Measurements from ENCODE around the gene DGCR8.

DGCR8 gene

DNA sequence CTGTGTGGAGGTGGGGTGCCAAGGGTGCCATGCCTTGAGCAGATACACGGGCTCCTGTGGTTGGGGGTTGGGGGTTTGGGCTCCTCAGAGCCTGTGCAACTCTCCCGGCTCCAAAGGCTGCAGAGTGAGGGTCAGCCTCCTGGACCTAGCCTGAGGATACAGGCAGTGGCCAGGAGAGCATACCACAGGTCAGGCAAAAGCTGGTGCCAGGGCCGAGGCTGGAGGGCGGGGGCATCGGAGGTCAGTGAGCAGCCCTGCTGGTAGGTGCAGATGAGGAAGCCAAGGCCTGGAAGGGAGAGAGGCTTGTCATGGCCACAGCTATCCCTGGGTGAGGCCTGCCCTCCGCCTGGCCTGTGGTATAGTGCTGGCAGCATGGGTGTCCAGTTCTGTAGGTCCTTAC lies 25.6 kb upstream of the DGCR8 start:
- Histone ChIP-seq H3K36me3 (ENCODE audit: control insufficient read depth, low read depth, low read length) (no peaks in the 10 kb centered on the region), H3K4me3 (ENCODE audit: low read length) (no peak overlapping the region), H3K27ac (ENCODE audit: low read length) (no peak overlapping the region), H3K4me1 (ENCODE audit: control insufficient read depth, low read depth, low read length) (no peaks in the 10 kb centered on the region), H3K9me3 (ENCODE audit: control insufficient read depth, low read depth, low read length) (no peaks in the 10 kb centered on the region), H3K9ac (ENCODE audit: low read length) (no peak overlapping the region), H3K27me3 (ENCODE audit: control insufficient read depth, insufficient read depth, low read length) (no peaks in the 10 kb centered on the region)

DNA sequence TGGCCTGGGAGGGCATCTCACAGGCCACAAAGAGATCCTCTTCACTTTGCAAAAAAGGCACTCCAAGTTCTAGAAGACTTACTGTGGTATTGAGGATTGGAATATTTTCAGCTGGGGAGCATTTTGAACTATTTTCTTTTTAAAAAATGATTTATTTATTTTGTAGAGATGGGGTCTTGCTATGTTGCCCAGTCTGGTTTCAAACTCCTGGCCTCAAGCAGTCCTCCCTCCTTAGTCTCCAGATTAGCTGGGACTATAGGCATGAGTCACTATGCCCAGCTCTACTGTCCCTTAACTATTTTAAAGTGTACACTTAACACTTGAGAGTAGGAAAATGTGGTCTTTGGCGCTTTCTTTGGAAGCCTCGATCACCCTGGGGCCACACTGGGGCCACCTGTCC lies 24.9 kb upstream of the DGCR8 start:
- H3K27me3 ChIP-seq (ENCODE audit: control insufficient read depth, insufficient read depth, low read length): no peaks in the 10 kb centered on the region
- H3K9me3 ChIP-seq (ENCODE audit: control insufficient read depth, low read depth, low read length): no peaks in the 10 kb centered on the region
- H3K4me3 ChIP-seq (ENCODE audit: low read length): no peak overlapping the region
- no peak overlapping the region for H3K27ac ChIP-seq (ENCODE audit: low read length)
- no peak overlapping the region for H3K9ac ChIP-seq (ENCODE audit: low read length)
- no peaks in the 10 kb centered on the region for H3K36me3 ChIP-seq (ENCODE audit: control insufficient read depth, low read depth, low read length)
- no peaks in the 10 kb centered on the region for H3K4me1 ChIP-seq (ENCODE audit: control insufficient read depth, low read depth, low read length)

DNA sequence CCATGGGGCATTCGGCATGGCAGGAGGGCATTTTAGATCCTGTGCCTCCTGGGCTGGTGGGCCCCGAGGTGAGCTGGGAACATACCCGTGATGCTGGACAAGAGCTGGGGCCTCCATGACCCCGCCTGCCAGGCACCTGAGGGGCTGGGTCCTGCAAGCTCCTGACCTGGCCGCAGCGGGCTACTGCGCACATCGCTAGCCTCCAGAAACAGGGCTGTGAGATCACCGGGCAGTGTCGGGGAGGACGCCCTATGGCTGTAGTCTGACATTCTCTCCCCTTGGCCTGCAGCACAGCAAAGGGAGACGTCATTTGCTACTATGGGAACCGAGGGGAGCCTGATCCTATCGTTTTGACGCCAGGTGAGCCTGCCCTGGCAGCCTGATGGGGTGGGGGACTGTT lies 24.4 kb upstream of the DGCR8 start:
- Histone ChIP-seq H3K27me3 (ENCODE audit: control insufficient read depth, insufficient read depth, low read length) (no peaks in the 10 kb centered on the region), H3K9ac (ENCODE audit: low read length) (no peak overlapping the region), H3K4me1 (ENCODE audit: control insufficient read depth, low read depth, low read length) (no peaks in the 10 kb centered on the region), H3K4me3 (ENCODE audit: low read length) (no peak overlapping the region), H3K36me3 (ENCODE audit: control insufficient read depth, low read depth, low read length) (no peaks in the 10 kb centered on the region), H3K27ac (ENCODE audit: low read length) (no peak overlapping the region), H3K9me3 (ENCODE audit: control insufficient read depth, low read depth, low read length) (no peaks in the 10 kb centered on the region)

DNA sequence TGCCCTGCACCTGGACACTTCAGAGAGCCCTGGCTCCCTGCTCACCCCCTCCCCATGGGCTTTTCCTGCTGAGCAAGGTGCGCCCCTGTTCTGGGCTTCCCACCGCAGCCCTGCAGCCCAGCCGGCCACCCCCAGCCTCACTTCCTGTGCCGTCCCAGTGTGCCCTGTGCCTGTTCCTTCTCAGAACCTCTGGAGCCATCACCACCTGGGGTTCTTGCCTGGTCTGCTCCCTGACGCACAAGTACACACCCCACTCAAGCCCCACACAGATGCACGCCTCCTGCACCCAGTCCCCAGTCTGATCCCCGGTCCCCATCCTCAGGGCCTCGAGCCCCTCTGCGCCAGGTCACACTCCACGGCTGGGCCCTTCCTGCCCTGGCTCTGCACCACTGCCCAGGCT lies 23.9 kb upstream of the DGCR8 start:
- H3K9me3 ChIP-seq (ENCODE audit: control insufficient read depth, low read depth, low read length): no peaks in the 10 kb centered on the region
- no peaks in the 10 kb centered on the region for H3K27me3 ChIP-seq (ENCODE audit: control insufficient read depth, insufficient read depth, low read length)
- H3K9ac ChIP-seq (ENCODE audit: low read length): no peak overlapping the region
- no peak overlapping the region for H3K27ac ChIP-seq (ENCODE audit: low read length)
- no peaks in the 10 kb centered on the region for H3K4me1 ChIP-seq (ENCODE audit: control insufficient read depth, low read depth, low read length)
- no peak overlapping the region for H3K4me3 ChIP-seq (ENCODE audit: low read length)
- no peaks in the 10 kb centered on the region for H3K36me3 ChIP-seq (ENCODE audit: control insufficient read depth, low read depth, low read length)

DNA sequence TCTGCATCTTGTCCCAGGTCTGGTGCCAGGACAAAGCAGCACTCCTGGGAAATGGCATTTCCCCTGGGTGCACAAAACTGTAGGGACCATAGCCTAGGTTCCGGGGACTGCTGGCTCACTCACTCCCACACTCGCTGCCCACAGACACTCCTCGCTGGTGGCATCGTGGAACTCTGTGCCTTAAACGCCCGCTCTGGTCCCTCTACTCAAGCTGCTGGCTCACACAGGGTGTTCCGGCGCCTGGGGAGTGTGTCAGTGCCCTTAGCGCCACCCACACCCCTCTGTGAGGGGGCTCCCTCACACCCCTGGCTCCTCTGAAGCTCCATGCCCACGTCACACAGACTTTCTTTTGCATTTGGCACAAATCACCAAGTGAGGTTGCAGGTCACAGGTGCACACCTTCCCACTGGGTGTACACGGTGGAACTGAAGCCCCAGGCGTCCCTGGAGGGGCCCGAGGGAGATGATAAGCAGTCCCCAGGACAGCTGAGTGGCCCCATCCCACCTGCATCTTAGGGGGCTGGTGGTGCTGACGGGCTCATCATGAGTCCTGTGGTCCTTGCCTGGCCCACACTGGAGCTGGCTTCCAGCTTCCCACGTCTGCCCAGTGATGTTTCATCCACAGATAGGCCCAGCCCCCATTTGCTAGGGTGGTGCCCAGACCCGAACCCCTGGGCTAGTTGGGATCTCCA lies 23.2 kb upstream of the DGCR8 start:
- H3K9me3 ChIP-seq (ENCODE audit: control insufficient read depth, low read depth, low read length): no peaks in the 10 kb centered on the region
- no peaks in the 10 kb centered on the region for H3K27me3 ChIP-seq (ENCODE audit: control insufficient read depth, insufficient read depth, low read length)
- H3K27ac ChIP-seq (ENCODE audit: low read length): no peak overlapping the region
- no peak overlapping the region for H3K9ac ChIP-seq (ENCODE audit: low read length)
- H3K36me3 ChIP-seq (ENCODE audit: control insufficient read depth, low read depth, low read length): no peaks in the 10 kb centered on the region
- no peak overlapping the region for H3K4me3 ChIP-seq (ENCODE audit: low read length)
- no peaks in the 10 kb centered on the region for H3K4me1 ChIP-seq (ENCODE audit: control insufficient read depth, low read depth, low read length)

DNA sequence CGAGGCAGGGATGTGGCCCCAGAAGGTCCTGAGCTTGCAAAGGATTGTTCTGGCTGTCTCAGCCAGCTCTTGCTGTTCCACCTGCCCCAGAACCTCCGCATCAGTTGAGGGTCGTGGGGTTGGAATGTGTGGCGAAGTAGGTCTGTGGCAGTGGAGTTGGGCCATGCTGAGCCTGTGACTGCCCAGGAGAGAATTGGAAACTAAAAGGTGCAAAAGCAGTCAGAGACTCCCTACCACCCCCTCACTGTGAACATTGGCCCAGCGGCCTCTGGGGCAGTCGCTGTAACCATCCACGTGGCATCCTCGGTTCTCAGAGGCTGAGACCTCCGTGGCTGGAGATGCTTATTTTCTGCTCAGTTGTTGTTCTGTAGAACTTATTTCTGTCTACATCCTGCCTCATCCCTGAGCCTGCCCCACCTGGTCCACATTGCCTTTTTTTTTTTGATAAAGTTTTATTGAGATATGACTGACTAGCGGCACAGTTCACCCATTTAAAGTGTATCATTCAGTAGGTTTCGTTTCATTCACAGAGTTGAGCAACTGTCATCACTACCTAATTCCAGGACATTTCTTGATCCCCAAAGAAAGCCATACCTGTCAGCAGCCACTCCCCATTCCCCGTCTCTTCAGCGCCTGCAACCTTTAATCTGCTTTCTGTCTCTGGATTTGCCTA lies 22.3 kb upstream of the DGCR8 start:
- Histone ChIP-seq H3K4me3 (ENCODE audit: low read length) (no peak overlapping the region), H3K9me3 (ENCODE audit: control insufficient read depth, low read depth, low read length) (no peaks in the 10 kb centered on the region), H3K9ac (ENCODE audit: low read length) (no peak overlapping the region), H3K27me3 (ENCODE audit: control insufficient read depth, insufficient read depth, low read length) (no peaks in the 10 kb centered on the region), H3K36me3 (ENCODE audit: control insufficient read depth, low read depth, low read length) (no peaks in the 10 kb centered on the region), H3K27ac (ENCODE audit: low read length) (no peak overlapping the region), H3K4me1 (ENCODE audit: control insufficient read depth, low read depth, low read length) (no peaks in the 10 kb centered on the region)

DNA sequence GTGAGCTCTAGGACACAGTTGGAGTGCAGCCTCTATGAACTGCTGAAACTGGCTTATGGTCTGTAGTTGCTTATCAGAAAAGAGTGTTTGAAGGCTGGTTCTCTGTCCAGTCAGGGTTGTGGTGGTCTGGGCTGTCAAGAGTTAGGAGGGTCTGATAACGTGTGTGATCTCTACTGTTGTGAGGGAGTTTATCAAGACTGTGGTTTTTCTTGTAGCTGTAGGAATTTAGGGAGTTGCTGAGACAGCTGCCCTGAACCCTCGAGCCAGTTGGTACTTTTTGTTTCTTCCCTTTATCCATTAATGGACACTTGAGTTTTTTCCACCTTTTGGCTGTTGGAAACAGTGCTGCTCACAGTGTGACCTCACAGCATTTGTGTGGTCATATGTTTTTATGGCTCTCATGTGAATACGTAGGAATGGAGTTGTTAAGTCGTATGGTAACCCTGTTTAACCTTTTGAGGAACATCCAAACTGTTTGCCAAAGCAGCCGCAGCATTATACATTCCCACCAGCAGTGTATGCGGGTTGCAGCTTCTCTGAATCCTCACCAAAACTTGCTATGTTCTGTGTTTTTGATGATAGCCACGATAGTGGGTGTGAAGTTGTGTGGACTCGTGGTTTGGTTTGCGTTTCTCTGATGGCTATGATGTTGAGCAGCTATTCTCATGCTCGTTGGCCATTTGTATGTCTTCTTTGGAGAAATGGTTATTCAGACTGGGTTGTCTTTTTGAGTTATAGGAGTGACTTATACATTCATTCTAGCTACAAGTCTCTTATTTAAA lies 20.9 kb upstream of the DGCR8 start:
- no peaks in the 10 kb centered on the region for H3K9me3 ChIP-seq (ENCODE audit: control insufficient read depth, low read depth, low read length)
- H3K27me3 ChIP-seq (ENCODE audit: control insufficient read depth, insufficient read depth, low read length): no peaks in the 10 kb centered on the region
- H3K27ac ChIP-seq (ENCODE audit: low read length): no peak overlapping the region
- H3K9ac ChIP-seq (ENCODE audit: low read length): no peak overlapping the region
- no peak overlapping the region for H3K4me3 ChIP-seq (ENCODE audit: low read length)
- H3K36me3 ChIP-seq (ENCODE audit: control insufficient read depth, low read depth, low read length): no peaks in the 10 kb centered on the region
- no peaks in the 10 kb centered on the region for H3K4me1 ChIP-seq (ENCODE audit: control insufficient read depth, low read depth, low read length)

DNA sequence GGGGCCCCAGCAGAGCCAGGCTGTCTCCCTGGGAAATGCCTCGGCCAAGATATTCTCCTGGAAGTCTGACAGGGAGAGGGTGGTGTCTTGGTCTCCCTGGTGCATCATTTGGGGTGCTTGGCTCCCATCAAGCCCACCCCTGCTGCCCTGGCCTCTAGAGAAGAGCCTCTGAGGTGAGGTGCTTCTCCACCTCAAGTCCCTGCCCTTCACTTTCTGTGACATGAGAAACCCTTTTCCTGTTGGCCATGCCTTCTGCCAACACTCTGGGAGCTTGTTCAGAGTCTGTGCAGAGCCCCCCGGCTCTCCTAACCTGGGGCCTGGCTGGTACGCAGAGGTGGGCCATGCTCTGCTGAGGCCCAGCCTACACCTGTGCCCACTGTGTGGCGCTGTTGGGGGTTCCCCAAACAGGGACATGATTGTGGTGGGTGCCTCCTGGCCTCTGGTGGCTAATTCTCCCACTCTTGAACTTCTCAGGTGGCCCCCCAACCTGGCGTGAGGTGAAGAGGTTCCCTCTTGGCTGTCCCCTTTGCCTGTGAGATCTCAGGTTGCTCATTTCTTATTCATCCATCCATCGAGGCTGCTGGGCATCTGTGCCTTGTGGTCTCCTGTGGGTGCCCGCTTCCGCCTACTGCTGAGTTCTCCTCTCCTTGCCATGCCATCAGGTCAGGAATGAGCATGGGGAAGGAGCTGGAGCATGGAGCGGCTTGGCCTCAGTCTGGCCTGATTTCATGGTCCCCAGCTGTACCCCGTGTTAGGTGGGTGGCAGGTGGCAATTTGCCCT lies 19.2 kb upstream of the DGCR8 start:
- Histone ChIP-seq H3K27me3 (ENCODE audit: control insufficient read depth, insufficient read depth, low read length) (no peaks in the 10 kb centered on the region), H3K4me1 (ENCODE audit: control insufficient read depth, low read depth, low read length) (no peaks in the 10 kb centered on the region), H3K9ac (ENCODE audit: low read length) (no peak overlapping the region), H3K27ac (ENCODE audit: low read length) (no peak overlapping the region), H3K36me3 (ENCODE audit: control insufficient read depth, low read depth, low read length) (no peaks in the 10 kb centered on the region), H3K4me3 (ENCODE audit: low read length) (no peak overlapping the region), H3K9me3 (ENCODE audit: control insufficient read depth, low read depth, low read length) (no peaks in the 10 kb centered on the region)

DNA sequence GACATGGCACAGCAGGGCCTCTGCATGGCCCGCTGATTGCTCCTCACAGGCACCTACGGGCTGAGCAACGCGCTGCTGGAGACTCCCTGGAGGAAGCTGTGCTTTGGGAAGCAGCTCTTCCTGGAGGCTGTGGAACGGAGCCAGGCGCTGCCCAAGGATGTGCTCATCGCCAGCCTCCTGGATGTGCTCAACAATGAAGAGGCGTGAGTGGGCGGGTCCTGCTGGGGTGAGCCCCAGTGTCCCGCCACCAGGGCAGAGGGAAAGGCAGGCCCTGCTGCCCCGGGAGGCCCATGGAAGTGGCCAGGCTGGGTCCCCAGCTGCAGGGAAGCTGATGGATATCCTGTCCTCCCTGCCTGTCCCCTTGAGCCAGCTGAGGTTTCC lies 18.6 kb upstream of the DGCR8 start:
- Histone ChIP-seq H3K27me3 (ENCODE audit: control insufficient read depth, insufficient read depth, low read length) (no peaks in the 10 kb centered on the region), H3K36me3 (ENCODE audit: control insufficient read depth, low read depth, low read length) (no peaks in the 10 kb centered on the region), H3K9me3 (ENCODE audit: control insufficient read depth, low read depth, low read length) (no peaks in the 10 kb centered on the region), H3K4me1 (ENCODE audit: control insufficient read depth, low read depth, low read length) (no peaks in the 10 kb centered on the region), H3K9ac (ENCODE audit: low read length) (no peak overlapping the region), H3K27ac (ENCODE audit: low read length) (no peak overlapping the region), H3K4me3 (ENCODE audit: low read length) (no peak overlapping the region)

DNA sequence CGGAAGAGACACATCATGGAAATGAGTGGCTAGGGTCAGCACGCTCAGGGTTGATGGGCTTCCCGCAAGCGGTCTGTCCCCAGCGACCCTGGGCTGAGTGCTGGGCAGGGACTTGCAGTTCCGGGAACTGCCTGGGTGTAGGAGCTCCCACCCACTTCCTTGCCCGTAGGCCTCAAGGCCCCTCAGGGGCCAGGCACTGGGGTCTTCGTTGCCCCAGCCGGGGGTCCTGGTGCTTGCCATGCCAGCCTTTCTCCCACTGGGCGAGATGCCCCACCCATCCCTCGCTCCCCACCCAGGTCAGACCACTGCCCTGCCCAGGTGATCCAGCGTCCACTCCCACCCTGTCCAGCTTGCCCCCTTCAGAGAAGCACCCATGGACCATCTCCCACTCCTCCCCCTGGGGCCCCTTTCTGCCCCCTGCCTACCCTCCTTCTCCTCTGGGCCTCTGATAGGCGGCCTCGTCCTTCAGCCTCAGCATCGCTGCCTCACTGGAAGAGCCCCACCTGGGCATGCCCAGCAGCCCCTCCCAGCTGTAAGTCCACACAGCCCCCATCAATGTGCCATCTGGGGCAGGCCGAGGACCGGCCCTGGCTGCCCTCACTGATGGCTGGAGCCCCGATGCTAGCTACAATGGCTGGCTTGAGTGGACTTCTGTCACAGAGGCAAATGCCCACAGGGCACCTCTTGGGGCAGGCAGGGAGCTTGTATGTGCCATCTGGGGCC lies 17.8 kb upstream of the DGCR8 start:
- Histone ChIP-seq H3K9ac (ENCODE audit: low read length) (no peak overlapping the region), H3K9me3 (ENCODE audit: control insufficient read depth, low read depth, low read length) (no peaks in the 10 kb centered on the region), H3K36me3 (ENCODE audit: control insufficient read depth, low read depth, low read length) (no peaks in the 10 kb centered on the region), H3K4me3 (ENCODE audit: low read length) (no peak overlapping the region), H3K4me1 (ENCODE audit: control insufficient read depth, low read depth, low read length) (no peaks in the 10 kb centered on the region), H3K27me3 (ENCODE audit: control insufficient read depth, insufficient read depth, low read length) (no peaks in the 10 kb centered on the region), H3K27ac (ENCODE audit: low read length) (no peak overlapping the region)

DNA sequence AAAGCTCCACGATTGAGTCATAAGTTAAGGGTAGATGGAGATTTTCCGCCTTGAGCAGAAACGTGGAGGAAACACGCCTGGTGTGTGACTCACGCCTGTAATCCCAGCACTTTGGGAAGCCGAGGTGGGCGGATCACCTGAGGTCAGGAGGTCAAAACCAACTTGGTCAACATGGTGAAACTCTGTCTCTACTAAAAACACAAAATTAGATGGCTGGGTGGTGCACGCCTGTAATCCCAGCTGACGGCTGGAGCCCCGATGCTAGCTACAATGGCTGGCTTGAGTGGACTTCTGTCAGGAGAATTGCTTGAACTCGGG lies 17.3 kb upstream of the DGCR8 start:
- H3K36me3 ChIP-seq (ENCODE audit: control insufficient read depth, low read depth, low read length): no peaks in the 10 kb centered on the region
- H3K27me3 ChIP-seq (ENCODE audit: control insufficient read depth, insufficient read depth, low read length): no peaks in the 10 kb centered on the region
- H3K9ac ChIP-seq (ENCODE audit: low read length): no peak overlapping the region
- no peaks in the 10 kb centered on the region for H3K4me1 ChIP-seq (ENCODE audit: control insufficient read depth, low read depth, low read length)
- H3K9me3 ChIP-seq (ENCODE audit: control insufficient read depth, low read depth, low read length): no peaks in the 10 kb centered on the region
- H3K4me3 ChIP-seq (ENCODE audit: low read length): no peak overlapping the region
- H3K27ac ChIP-seq (ENCODE audit: low read length): no peak overlapping the region
